Measurements from ENCODE around the gene TRPV3. TPM values are rescaled to one million over a fixed set of nuclear protein-coding genes. Genes with fewer than 3 reads are reported as not detected.
A peak's percentile ranks its signal among the peaks of the same experiment; 100 is the strongest.

TRPV3 gene
- total RNA-seq = under 1 TPM in 1 of 2 donors, not detected in 1; 0.56 TPM

- Histone ChIP-seq H3K9me3 (no peaks in the 10 kb centered on the region), H3K27me3 (replicated peaks; ENCODE audit: insufficient read depth) (no peaks in the 10 kb centered on the region), H3K36me3 (no peaks in the 10 kb centered on the region), H3K4me3 (no peak within 1 kb of the TSS), H3K27ac (no peak within 1 kb of the TSS), H3K4me1 (ENCODE audit: control insufficient read depth in 1 of 2, low read depth in 2 of 2) (no peaks in the 10 kb centered on the region)
- ATAC-seq (ENCODE audit: insufficient number of reproducible peaks, low FRiP score, low read depth) = no peak
- no peak for DNase-seq (ENCODE audit: low spot score)
- no peak for TF ChIP-seq CTCF (IDR thresholded peaks at IDR 0.05)
Measured at GRCh38 chr17:3557768-3558583, at the start of gene TRPV3. TSS of gene TRPV3 (minus strand) at chr17:3557812. CDS start at chr17:3554850, 2,962 bp downstream.

- Histone ChIP-seq H3K27me3 (replicated peaks; ENCODE audit: insufficient read depth) (no peaks in the 10 kb centered on the region), H3K4me3 (no peak overlapping the region)
Measured at GRCh38 chr17:3603870-3604259, 46.3 kb upstream of the TRPV3 start.

GRCh38 chr17:3603119-3603869, 45.7 kb upstream of the TRPV3 start:
- no peaks in the 10 kb centered on the region for H3K9me3 ChIP-seq
- ATAC-seq (ENCODE audit: insufficient number of reproducible peaks, low FRiP score, low read depth) (no peak), DNase-seq (ENCODE audit: low spot score) (no peak)
- no peak overlapping the region for H3K27ac ChIP-seq
- no peaks in the 10 kb centered on the region for H3K27me3 ChIP-seq (replicated peaks; ENCODE audit: insufficient read depth)
- no peaks in the 10 kb centered on the region for H3K4me1 ChIP-seq (ENCODE audit: control insufficient read depth in 1 of 2, low read depth in 2 of 2)
- H3K36me3 ChIP-seq = peaks cover 3% of the 10 kb centered on the region
- H3K4me3 ChIP-seq = no peak overlapping the region
- TF ChIP-seq CTCF (IDR thresholded peaks at IDR 0.05) = no peak

More at GRCh38 chr17:3603870-3604259, 46.3 kb upstream of the TRPV3 start:
- ATAC-seq (ENCODE audit: insufficient number of reproducible peaks, low FRiP score, low read depth) (no peak), DNase-seq (ENCODE audit: low spot score) (no peak)
- Histone ChIP-seq H3K27ac (no peak overlapping the region), H3K9me3 (no peaks in the 10 kb centered on the region), H3K4me1 (ENCODE audit: control insufficient read depth in 1 of 2, low read depth in 2 of 2) (no peaks in the 10 kb centered on the region), H3K36me3 (peaks cover 5% of the 10 kb centered on the region)
- no peak for TF ChIP-seq CTCF (IDR thresholded peaks at IDR 0.05)

- no peak for DNase-seq (ENCODE audit: low spot score)
- Histone ChIP-seq H3K27me3 (replicated peaks; ENCODE audit: insufficient read depth) (no peaks in the 10 kb centered on the region), H3K27ac (no peak overlapping the region), H3K4me3 (no peak overlapping the region), H3K9me3 (no peaks in the 10 kb centered on the region), H3K36me3 (peaks cover 3% of the 10 kb centered on the region), H3K4me1 (ENCODE audit: control insufficient read depth in 1 of 2, low read depth in 2 of 2) (no peaks in the 10 kb centered on the region)
- peak; percentile 40 for TF ChIP-seq CTCF (IDR thresholded peaks at IDR 0.05)
- no peak for ATAC-seq (ENCODE audit: insufficient number of reproducible peaks, low FRiP score, low read depth)
Measured at GRCh38 chr17:3602499-3602898, 44.9 kb upstream of the TRPV3 start.

- H3K27me3 ChIP-seq (replicated peaks; ENCODE audit: insufficient read depth) = no peaks in the 10 kb centered on the region
- ATAC-seq (ENCODE audit: insufficient number of reproducible peaks, low FRiP score, low read depth) = no peak
- no peaks in the 10 kb centered on the region for H3K4me1 ChIP-seq (ENCODE audit: control insufficient read depth in 1 of 2, low read depth in 2 of 2)
- H3K4me3 ChIP-seq = no peak overlapping the region
- TF ChIP-seq CTCF (IDR thresholded peaks at IDR 0.05) = no peak
- no peaks in the 10 kb centered on the region for H3K9me3 ChIP-seq
- no peaks in the 10 kb centered on the region for H3K36me3 ChIP-seq
- H3K27ac ChIP-seq = no peak overlapping the region
- DNase-seq (ENCODE audit: low spot score) = no peak
Measured at GRCh38 chr17:3600529-3601205, 43.1 kb upstream of the TRPV3 start.
